PC-9 (cell line): ENCODE measurements around the gene PEX11A. TPM values are rescaled to one million over a fixed set of nuclear protein-coding genes. Genes with fewer than 3 reads are reported as not detected.
A peak's percentile ranks its signal among the peaks of the same experiment; 100 is the strongest.

ENCODE experiments used
- BruUV-seq: library from RNA; stranded (reverse); fragments of 400-500 nt; replicated peaks from 2 replicates; lab custom pipeline; 2021; lab: Mats Ljungman, UMichigan
- CTCF ChIA-PET: fragments of 300-600 bp; sonication (Branson Sonifier 250); formaldehyde crosslinking; loops from one replicate; lab custom pipeline; 2022; ENCODE audit warnings: antibody characterized with exemption; lab: Charles Lee
- POLR2A ChIA-PET: fragments of 300-600 bp; sonication (Branson Sonifier 250); formaldehyde crosslinking; loops from one replicate; lab custom pipeline; 2022; ENCODE audit warnings: antibody characterized with exemption; ENCODE audit not compliant: unreplicated experiment; lab: Charles Lee
- DNase-seq, 2 experiments: peaks; one replicate each; pipeline versions ENCODE4 v3.0.0 to v3.0.0-alpha.2; 2015 to 2022; ENCODE audit warnings: mixed read lengths in 1 of 2
- H2AFZ ChIP-seq: fragments of 200-600 bp; sonication (generic); 2 replicates; pipeline ENCODE4 v1.8.1; 2017; ENCODE audit warnings: antibody characterized with exemption
- H3F3A ChIP-seq: fragments of 200-600 bp; sonication (generic); 2 replicates; pipeline ENCODE4 v1.8.1; 2017; ENCODE audit warnings: antibody characterized with exemption, mild to moderate bottlenecking, low read depth; ENCODE audit not compliant: insufficient read depth
- H3K27ac ChIP-seq: fragments of 200-600 bp; sonication (generic); 2 replicates; pipeline ENCODE4 v1.6.1; 2016; ENCODE audit warnings: mixed run types
- H3K27me3 ChIP-seq: fragments of 200-600 bp; sonication (generic); 2 replicates; pipeline ENCODE4 v1.6.1; 2016; ENCODE audit warnings: low read depth, mixed run types; ENCODE audit not compliant: insufficient read depth
- H3K36me3 ChIP-seq: fragments of 200-600 bp; sonication (generic); 2 replicates; pipeline ENCODE4 v1.6.1; 2016; ENCODE audit warnings: low read depth, mixed run types
- H3K4me1 ChIP-seq: fragments of 200-600 bp; sonication (generic); replicated peaks from 2 replicates; pipeline ENCODE4 v1.6.1; 2016; ENCODE audit warnings: mixed run types; ENCODE audit not compliant: insufficient read depth
- H3K4me2 ChIP-seq: fragments of 200-600 bp; sonication (generic); 2 replicates; pipeline ENCODE4 v1.6.1; 2017; ENCODE audit warnings: mixed run types
- H3K4me3 ChIP-seq: fragments of 200-600 bp; sonication (generic); 2 replicates; pipeline ENCODE4 v1.6.1; 2016; ENCODE audit warnings: mixed run types
- H3K79me2 ChIP-seq: fragments of 200-600 bp; sonication (generic); 2 replicates; pipeline ENCODE4 v1.6.1; 2017; ENCODE audit warnings: low read depth, mixed run types
- H3K9me2 ChIP-seq: fragments of 200-600 bp; sonication (generic); 2 replicates; pipeline ENCODE4 v1.8.1; 2017; ENCODE audit warnings: mild to moderate bottlenecking; ENCODE audit not compliant: insufficient read depth
- H3K9me3 ChIP-seq: fragments of 200-600 bp; sonication (generic); 2 replicates; pipeline ENCODE4 v1.8.1; 2016; ENCODE audit warnings: low read depth; ENCODE audit not compliant: insufficient read depth
- H4K20me1 ChIP-seq: fragments of 200-600 bp; sonication (generic); 2 replicates; pipeline ENCODE4 v1.8.1; 2017; ENCODE audit not compliant: insufficient read depth
- CTCF ChIP-seq: fragments of 200-600 bp; sonication (generic); conservative IDR thresholded peaks from 2 replicates; pipeline ENCODE4 v1.6.1; 2017; ENCODE audit warnings: mixed run types, antibody characterized with exemption, mild to moderate bottlenecking, moderate library complexity
- EZH2 ChIP-seq: fragments of 200-600 bp; sonication (generic); IDR thresholded peaks from 2 replicates; pipeline ENCODE4 v1.8.0; 2017; ENCODE audit warnings: antibody characterized with exemption, low read depth
- intact Hi-C: fragments of 100-400 bp; cut with micrococcal nuclease; formaldehyde crosslinking; loops from one replicate; pipeline ENCODE4 v1.10.0; 2022; ENCODE audit not compliant: unreplicated experiment
- total RNA-seq: library from RNA; stranded (reverse); gene quantifications from 2 replicates; pipeline ENCODE4 v1.2.3, GENCODE V29; 2021

Gene PEX11A
- total RNA-seq, 1 experiment from 2014 or later = 12.8 TPM

- no peak overlapping the region for H2AFZ ChIP-seq
- H3K4me3 ChIP-seq = no peak overlapping the region
- no peaks in the 10 kb centered on the region for H3K27me3 ChIP-seq
- H3F3A ChIP-seq = 0 out of 2 replicates have a peak, but pooled peaks cover 7% of the 10 kb centered on the region
- H3K27ac ChIP-seq = no peak overlapping the region
- peaks cover 2% of the 10 kb centered on the region; the same call in 1 of the 2 replicates for H3K4me1 ChIP-seq
- no peaks in the 10 kb centered on the region for H3K9me3 ChIP-seq
- CTCF ChIA-PET = no interaction called here
- TF ChIP-seq EZH2 (no peak), CTCF (no peak)
- H3K79me2 ChIP-seq = peaks cover 9% of the 10 kb centered on the region
- intact Hi-C loops = no loop called here
- peaks cover 13% of the 10 kb centered on the region; the same call in 1 of the 2 replicates for H3K36me3 ChIP-seq
- no peak overlapping the region for H3K4me2 ChIP-seq
- POLR2A ChIA-PET = interaction anchor here (0.7 kb wide), 1 partner anchor 9 kb away, joined by 4 read pairs; no protein-coding TSS in a partner anchor
- no TSS peak for BruUV-seq
- no peaks in the 10 kb centered on the region for H4K20me1 ChIP-seq
- no peak for DNase-seq
- H3K9me2 ChIP-seq = no peaks in the 10 kb centered on the region
Measured at GRCh38 chr15:89648106-89649012, 42.2 kb downstream of the PEX11A start.

GRCh38 chr15:89647191-89647851 is 43.2 kb downstream of the PEX11A start:
- H3K9me3 ChIP-seq = no peaks in the 10 kb centered on the region
- no TSS peak for BruUV-seq
- H3K9me2 ChIP-seq = no peaks in the 10 kb centered on the region
- no peaks in the 10 kb centered on the region for H3K79me2 ChIP-seq
- intact Hi-C loops = loop anchor here (1.0 kb wide), 2 partner anchors 47 to 241 kb away; no protein-coding TSS in a partner anchor
- H3F3A ChIP-seq = peaks cover 7% of the 10 kb centered on the region; the same call in 1 of the 2 replicates
- no peak overlapping the region for H3K4me3 ChIP-seq
- H3K27ac ChIP-seq = no peak overlapping the region
- ChIA-PET POLR2A (interaction anchor here (0.7 kb wide), 1 partner anchor 10 kb away, joined by 4 read pairs; no protein-coding TSS in a partner anchor), CTCF (no interaction called here)
- H3K27me3 ChIP-seq = no peaks in the 10 kb centered on the region
- TF ChIP-seq EZH2 (no peak), CTCF (peak; percentile 89)
- H3K4me2 ChIP-seq = no peak overlapping the region
- peaks cover 18% of the 10 kb centered on the region; the same call in 1 of the 2 replicates for H3K36me3 ChIP-seq
- no peaks in the 10 kb centered on the region for H3K4me1 ChIP-seq
- DNase-seq = peak in 1 of 2 experiments; percentile 73
- no peak overlapping the region for H2AFZ ChIP-seq
- H4K20me1 ChIP-seq = no peaks in the 10 kb centered on the region

GRCh38 chr15:89646416-89647141 is 44.0 kb downstream of the PEX11A start:
- no peak for TF ChIP-seq CTCF
- TF ChIP-seq EZH2 = no peak

More at GRCh38 chr15:89646416-89647141, 44.0 kb downstream of the PEX11A start:
- Histone ChIP-seq H3K27me3 (no peaks in the 10 kb centered on the region), H3K79me2 (no peaks in the 10 kb centered on the region), H3K9me2 (no peaks in the 10 kb centered on the region), H3K4me1 (no peaks in the 10 kb centered on the region), H3K27ac (no peak overlapping the region), H3K4me2 (no peak overlapping the region), H4K20me1 (no peaks in the 10 kb centered on the region), H3K4me3 (no peak overlapping the region), H3K9me3 (no peaks in the 10 kb centered on the region), H3K36me3 (peaks cover 22% of the 10 kb centered on the region; the same call in 1 of the 2 replicates), H3F3A (peaks cover 7% of the 10 kb centered on the region; the same call in 1 of the 2 replicates), H2AFZ (no peak overlapping the region)
- ChIA-PET POLR2A (no interaction called here), CTCF (interaction anchor here (0.6 kb wide), 1 partner anchor 45 kb away, joined by 14 read pairs; no protein-coding TSS in a partner anchor)
- intact Hi-C loops = loop anchor here (1.0 kb wide), 2 partner anchors 48 to 242 kb away; no protein-coding TSS in a partner anchor
- BruUV-seq = no TSS peak
- DNase-seq = no peak
